NCI-H2081 (cell line): ENCODE measurements around the gene ARID1B.

Experiments
- DNase-seq, 2 experiments: peaks; one replicate each; lab custom pipeline; 2025; lab: John Stamatoyannopoulos, UW

ARID1B gene

DNA sequence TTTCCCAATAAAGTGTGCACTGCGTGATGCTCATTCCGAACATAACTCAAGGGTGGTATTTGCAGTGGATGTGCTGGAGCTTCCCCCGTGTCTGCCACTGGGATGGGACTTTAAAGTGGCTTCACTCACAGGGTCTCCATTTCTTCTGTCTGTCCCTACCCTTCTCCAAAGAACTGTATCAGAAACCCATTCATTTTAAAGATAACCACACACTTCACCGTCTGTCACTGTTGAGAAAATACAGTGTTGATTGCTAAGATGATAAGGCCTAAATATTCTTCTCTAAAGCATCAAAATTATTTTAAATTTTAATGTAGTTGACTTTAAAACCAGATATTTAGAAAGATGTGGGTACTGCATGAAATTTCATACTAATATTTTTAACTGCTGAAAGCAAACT is 384.7 kb downstream of the ARID1B start:
- no peak for DNase-seq

- DNase-seq = no peak
Measured at GRCh38 chr6:157162766-157163433, 385.7 kb downstream of the ARID1B start.

GRCh38 chr6:157163434-157164159 is 386.4 kb downstream of the ARID1B start:
- DNase-seq = no peak

DNA sequence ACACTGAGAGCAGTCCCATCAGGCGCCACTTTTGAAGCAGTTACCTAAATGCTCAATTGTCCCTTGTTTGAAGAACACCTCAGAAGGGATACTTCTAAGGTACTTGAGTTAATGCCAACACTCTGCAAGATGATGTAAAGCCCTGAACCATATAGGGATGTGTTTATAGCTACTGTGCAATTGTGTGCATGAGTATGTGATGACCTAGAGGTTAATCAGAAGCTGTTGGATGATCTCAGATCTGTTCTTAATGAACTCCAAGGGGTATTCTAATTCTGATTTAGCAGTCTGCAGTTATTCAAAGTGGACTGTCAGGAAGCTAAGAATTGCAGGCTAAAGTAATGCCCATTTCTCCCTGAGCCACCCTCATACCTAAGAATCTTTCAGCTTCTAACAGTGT is 387.8 kb downstream of the ARID1B start:
- DNase-seq = no peak

DNA sequence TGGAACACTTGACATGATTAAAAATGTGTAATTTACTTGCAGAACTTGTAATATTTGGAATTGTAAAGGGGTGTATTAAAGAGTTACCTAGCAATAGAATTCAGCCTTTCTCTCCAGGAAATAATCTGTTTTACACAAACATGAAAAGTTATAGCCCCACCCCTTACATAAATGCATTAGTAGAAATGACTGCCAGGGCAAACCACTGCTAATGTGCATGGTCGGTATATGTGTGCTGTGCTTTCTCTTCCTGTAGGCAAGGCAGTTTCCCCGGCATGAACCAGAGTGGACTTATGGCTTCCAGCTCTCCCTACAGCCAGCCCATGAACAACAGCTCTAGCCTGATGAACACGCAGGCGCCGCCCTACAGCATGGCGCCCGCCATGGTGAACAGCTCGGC is 389.6 kb downstream of the ARID1B start:
- DNase-seq = no peak

DNA sequence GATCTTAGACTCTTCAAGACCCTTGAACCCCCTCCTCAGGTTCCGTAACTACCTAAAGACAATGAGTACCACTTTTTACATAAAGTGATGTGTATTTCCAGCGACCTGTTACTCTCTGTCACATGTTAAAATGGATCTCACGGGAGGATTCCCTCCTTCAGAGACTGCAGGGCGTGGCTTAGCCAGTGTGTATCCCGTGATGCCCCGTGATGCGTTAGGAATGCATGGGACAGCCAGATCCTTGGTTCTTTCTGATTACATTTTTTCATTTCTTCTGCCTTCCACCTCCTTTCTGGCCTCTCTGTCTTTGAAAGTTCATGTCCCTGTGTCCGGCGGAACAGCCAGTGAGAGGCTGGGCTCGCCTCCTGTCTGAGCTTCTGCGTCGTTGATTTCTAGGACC is 390.7 kb downstream of the ARID1B start:
- no peak for DNase-seq

GRCh38 chr6:157168471-157168870 is 391.3 kb downstream of the ARID1B start:
- DNase-seq = no peak

DNA sequence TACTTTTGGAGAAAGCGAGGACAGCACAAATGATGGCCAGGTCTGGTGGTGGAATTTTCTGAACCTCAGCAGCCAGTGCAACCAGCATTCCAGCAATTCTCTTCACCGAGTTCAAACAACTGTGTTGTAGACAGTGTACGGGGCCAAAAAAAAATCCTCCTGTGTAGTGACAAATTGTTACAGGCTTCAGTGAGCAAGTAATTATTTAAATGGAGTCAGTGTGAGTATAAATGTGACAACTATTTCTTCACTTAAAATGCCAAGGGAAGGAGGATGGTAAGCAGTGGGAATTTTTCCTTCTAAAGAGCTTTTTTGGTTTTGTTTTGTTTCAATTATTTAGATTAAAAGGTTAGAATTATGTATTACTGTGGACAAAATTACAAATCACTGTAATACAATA is 392.0 kb downstream of the ARID1B start:
- no peak for DNase-seq

GRCh38 chr6:157169656-157170055 is 392.5 kb downstream of the ARID1B start:
- no peak for DNase-seq

GRCh38 chr6:157170535-157170934 is 393.4 kb downstream of the ARID1B start:
- DNase-seq = no peak

DNA sequence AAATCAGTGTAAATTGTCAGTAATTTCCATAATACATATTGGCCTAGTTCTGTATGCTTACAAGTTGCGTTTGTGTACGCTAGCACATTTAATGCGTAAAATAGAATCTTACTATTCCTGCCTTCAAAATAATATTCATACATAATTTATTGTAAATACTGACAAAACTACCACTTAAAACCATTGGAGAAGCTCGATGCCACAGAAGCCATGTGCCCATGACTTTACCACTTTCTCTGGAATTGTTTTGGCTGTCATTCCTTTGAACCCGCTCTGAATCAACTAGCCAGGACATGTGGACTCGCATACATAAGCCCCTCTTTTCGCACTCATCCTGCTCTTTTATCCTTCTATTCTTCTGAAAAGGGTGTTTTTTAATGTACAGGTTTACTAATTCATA is 394.6 kb downstream of the ARID1B start:
- no peak for DNase-seq

DNA sequence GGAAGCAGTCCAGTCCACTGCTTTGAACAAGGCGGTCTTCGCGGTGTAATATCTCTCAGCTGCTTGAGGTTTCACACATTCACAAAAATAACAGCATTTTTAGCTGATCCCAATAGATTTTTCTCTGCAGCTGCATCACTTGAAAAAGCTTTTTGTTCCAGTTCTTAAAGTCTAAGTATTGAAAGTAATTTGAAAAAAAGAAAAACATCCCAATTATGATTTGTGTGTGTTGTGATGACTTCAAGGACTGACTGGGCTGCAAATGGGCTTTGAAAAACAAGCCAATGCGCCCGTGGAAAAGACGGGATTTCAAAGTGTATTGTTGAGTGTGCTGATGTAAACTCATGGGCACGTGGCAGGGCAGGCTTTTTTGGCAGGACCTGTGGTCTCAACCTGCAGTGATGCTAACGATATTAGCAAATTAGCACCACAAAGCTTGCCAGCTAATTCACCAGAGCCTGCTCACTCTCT is 395.1 kb downstream of the ARID1B start:
- DNase-seq = no peak

GRCh38 chr6:157172830-157173536 is 395.8 kb downstream of the ARID1B start:
- no peak for DNase-seq

DNA sequence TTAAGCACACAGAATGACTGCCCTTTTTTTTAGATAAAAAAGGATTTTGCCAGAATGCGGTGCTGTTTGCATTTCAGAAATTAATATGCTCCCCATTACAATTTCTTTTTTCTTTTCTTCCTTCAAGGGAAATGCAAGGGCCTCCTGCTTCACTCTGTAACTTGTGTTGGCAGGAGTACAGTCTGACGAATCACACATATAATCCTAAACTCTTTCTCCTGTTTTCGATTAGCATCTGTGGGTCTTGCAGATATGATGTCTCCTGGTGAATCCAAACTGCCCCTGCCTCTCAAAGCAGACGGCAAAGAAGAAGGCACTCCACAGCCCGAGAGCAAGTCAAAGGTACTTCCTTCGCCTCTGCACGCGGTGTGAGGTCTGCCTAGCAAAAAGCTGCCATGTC is 396.6 kb downstream of the ARID1B start:
- no peak for DNase-seq

DNA sequence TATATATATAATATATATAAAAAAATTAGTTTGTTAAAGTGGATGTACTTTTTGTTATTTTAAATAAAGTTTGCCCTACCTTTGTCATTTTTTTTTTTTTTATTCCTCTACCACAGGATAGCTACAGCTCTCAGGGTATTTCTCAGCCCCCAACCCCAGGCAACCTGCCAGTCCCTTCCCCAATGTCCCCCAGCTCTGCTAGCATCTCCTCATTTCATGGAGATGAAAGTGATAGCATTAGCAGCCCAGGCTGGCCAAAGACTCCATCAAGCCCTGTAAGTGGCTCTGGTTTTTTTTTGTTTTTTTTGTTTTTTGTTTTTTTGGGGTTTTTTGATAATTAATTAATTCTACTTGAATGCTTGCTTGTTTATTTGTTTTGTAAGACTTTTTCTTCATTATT is 397.6 kb downstream of the ARID1B start:
- no peak for DNase-seq

- no peak for DNase-seq
Measured at GRCh38 chr6:157177731-157178336, 400.7 kb downstream of the ARID1B start.

DNA sequence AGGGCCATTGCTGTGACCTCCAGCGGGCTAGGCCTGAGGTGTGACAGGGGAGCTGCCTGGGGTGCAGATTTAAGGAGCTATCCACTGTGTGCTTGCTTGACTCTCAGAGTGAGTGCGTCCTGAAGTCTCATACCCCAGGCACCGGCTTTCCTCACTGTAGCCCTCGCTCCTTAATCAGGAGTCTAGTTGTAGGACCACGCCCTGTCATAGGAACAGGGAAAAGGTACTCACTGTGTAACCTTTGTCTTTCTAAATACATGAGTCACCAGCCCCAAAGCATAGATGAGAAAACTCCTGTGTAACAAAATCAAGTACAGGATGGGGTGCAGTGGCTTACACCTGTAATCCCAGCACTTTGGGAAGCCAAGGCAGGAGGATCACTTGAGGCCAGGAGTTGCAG is 404.5 kb downstream of the ARID1B start:
- DNase-seq = no peak

GRCh38 chr6:157182503-157183264 is 405.5 kb downstream of the ARID1B start:
- no peak for DNase-seq

DNA sequence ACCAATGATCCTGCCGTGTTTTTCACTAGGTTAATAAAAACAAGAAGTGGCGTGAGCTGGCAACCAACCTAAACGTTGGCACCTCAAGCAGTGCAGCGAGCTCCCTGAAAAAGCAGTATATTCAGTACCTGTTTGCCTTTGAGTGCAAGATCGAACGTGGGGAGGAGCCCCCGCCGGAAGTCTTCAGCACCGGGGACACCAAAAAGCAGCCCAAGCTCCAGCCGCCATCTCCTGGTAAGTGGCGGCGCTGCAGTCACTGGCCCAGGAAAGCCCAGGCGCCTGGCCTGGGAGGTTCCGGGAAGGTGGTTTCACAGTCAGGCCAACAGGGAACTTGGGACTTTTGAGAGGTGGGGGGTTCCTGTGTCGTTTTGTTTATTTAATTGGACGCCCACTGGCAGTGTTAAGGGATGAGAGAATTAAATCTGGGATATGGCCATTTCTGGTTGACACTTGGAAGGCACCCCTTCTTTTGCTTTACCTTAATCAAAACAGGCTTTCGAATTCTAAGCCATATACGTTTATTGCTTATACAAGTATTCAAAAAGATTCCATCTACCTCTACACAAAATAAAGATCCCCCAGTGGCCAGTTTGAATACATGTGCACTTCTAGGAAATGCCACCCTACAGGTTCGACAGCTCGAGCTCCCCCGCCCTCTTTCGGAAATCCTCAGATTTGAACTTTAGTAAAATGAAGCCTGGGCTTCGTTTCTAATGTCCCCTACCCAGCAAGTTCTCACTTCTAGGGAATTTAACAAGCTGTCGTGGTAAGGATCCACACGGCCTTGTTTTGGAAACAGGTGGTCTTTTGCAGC is 407.2 kb downstream of the ARID1B start:
- DNase-seq = peak; percentile 41 to 63

- DNase-seq = no peak
Measured at GRCh38 chr6:157185171-157185570, 408.0 kb downstream of the ARID1B start.

- DNase-seq = no peak
Measured at GRCh38 chr6:157185986-157186385, 408.8 kb downstream of the ARID1B start.
